Activated CD4-positive, alpha-beta memory T cell treated with anti-CD3 and anti-CD28 coated beads for 36 hours (primary cell): ENCODE results near the gene MYO1G. TPM values are rescaled to one million over a fixed set of nuclear protein-coding genes. Genes with fewer than 3 reads are reported as not detected.
A peak's percentile ranks its signal among the peaks of the same experiment; 100 is the strongest.

ENCODE experiments used
- CTCF ChIA-PET: fragments of 350-600 bp; sonication (Branson Sonifier 250); formaldehyde crosslinking; loops from one replicate; lab custom pipeline; 2021; ENCODE audit warnings: antibody characterized with exemption, inconsistent platforms; lab: Charles Lee
- POLR2A ChIA-PET: fragments of 350-600 bp; sonication (Branson Sonifier 250); formaldehyde crosslinking; loops from one replicate; lab custom pipeline; 2021; ENCODE audit warnings: antibody characterized with exemption; lab: Charles Lee
- DNase-seq: peaks from one replicate; pipeline ENCODE4 v3.0.0-alpha.2; 2020
- H3K27ac Mint-ChIP-seq: one replicate; pipeline ENCODE4 v1.8.0; 2021; ENCODE audit warnings: mixed read lengths
- H3K27me3 Mint-ChIP-seq: one replicate; pipeline ENCODE4 v1.8.0; 2021; ENCODE audit warnings: mixed read lengths
- H3K36me3 Mint-ChIP-seq: one replicate; pipeline ENCODE4 v1.8.0; 2021; ENCODE audit warnings: mixed read lengths
- H3K4me1 Mint-ChIP-seq: one replicate; pipeline ENCODE4 v1.8.0; 2021; ENCODE audit warnings: low read depth, mixed read lengths
- H3K4me3 Mint-ChIP-seq: one replicate; pipeline ENCODE4 v1.8.0; 2021; ENCODE audit warnings: mild to moderate bottlenecking, mixed read lengths
- H3K9me3 Mint-ChIP-seq: one replicate; pipeline ENCODE4 v1.8.0; 2021; ENCODE audit warnings: mixed read lengths
- intact Hi-C: fragments of 100-400 bp; cut with micrococcal nuclease; formaldehyde crosslinking; loops from one replicate; pipeline ENCODE4 v1.15.1; 2023
- total RNA-seq, 2 experiments: library from RNA; stranded (reverse); gene quantifications; one replicate each; pipeline ENCODE4 v1.2.3, GENCODE V29; 2021

The MYO1G gene
- total RNA-seq, 2 experiments from 2014 or later: 429 to 436 TPM

- Mint-ChIP-seq H3K27ac (no peak overlapping the region), H3K27me3 (no peaks in the 10 kb centered on the region), H3K9me3 (no peaks in the 10 kb centered on the region), H3K4me1 (peaks cover 15% of the 10 kb centered on the region), H3K36me3 (no peaks in the 10 kb centered on the region), H3K4me3 (no peak overlapping the region)
- CTCF ChIA-PET: interaction anchor here (0.6 to 7.2 kb wide), 12 partner anchors 9 to 330 kb away, joined by 3 to 96 read pairs (median 4); partner anchors contain the start of gene H2AZ2
- intact Hi-C loops: loop anchor here (1.0 to 2.0 kb wide), 3 partner anchors 37 to 333 kb away; partner anchors contain the start of gene PURB
- POLR2A ChIA-PET: interaction anchor here (2.2 kb wide), 1 partner anchor 73 kb away, joined by 4 read pairs; no protein-coding TSS in a partner anchor
- DNase-seq: peak; percentile 97
Measured at GRCh38 chr7:44921607-44922350, 57.0 kb downstream of the MYO1G start.

GRCh38 chr7:44920119-44920518, 58.7 kb downstream of the MYO1G start:
- no peak for DNase-seq
- H3K27me3 Mint-ChIP-seq: no peaks in the 10 kb centered on the region
- H3K27ac Mint-ChIP-seq: peak overlapping the region; percentile 34
- no peak overlapping the region for H3K4me3 Mint-ChIP-seq
- ChIA-PET POLR2A (interaction anchor here (1.3 to 2.2 kb wide), 3 partner anchors 34 to 122 kb away, joined by 3 to 4 read pairs (median 4); partner anchors contain the start of gene PURB), CTCF (interaction anchor here (0.6 to 7.2 kb wide), 8 partner anchors 26 to 216 kb away, joined by 3 to 96 read pairs (median 5); partner anchors contain the start of gene H2AZ2)
- H3K4me1 Mint-ChIP-seq: peaks cover 19% of the 10 kb centered on the region
- H3K9me3 Mint-ChIP-seq: no peaks in the 10 kb centered on the region
- H3K36me3 Mint-ChIP-seq: no peaks in the 10 kb centered on the region
- intact Hi-C loops: no loop called here

- ChIA-PET CTCF (interaction anchor here (0.7 to 7.2 kb wide), 2 partner anchors 61 to 114 kb away, joined by 3 to 96 read pairs; no protein-coding TSS in a partner anchor), POLR2A (interaction anchor here (1.4 kb wide), 1 partner anchor 32 kb away, joined by 3 read pairs; the partner anchor contains the start of gene PURB)
- no peaks in the 10 kb centered on the region for H3K36me3 Mint-ChIP-seq
- H3K27ac Mint-ChIP-seq: no peak overlapping the region
- H3K27me3 Mint-ChIP-seq: no peaks in the 10 kb centered on the region
- peaks cover 31% of the 10 kb centered on the region for H3K4me1 Mint-ChIP-seq
- no peak overlapping the region for H3K4me3 Mint-ChIP-seq
- no peaks in the 10 kb centered on the region for H3K9me3 Mint-ChIP-seq
- DNase-seq: no peak
- intact Hi-C loops: no loop called here
Measured at GRCh38 chr7:44918029-44918428, 60.8 kb downstream of the MYO1G start.

- Mint-ChIP-seq H3K36me3 (no peaks in the 10 kb centered on the region), H3K4me1 (peaks cover 31% of the 10 kb centered on the region), H3K4me3 (no peak overlapping the region), H3K27me3 (no peaks in the 10 kb centered on the region), H3K27ac (no peak overlapping the region), H3K9me3 (no peaks in the 10 kb centered on the region)
- no peak for DNase-seq
- POLR2A ChIA-PET: interaction anchor here (1.4 kb wide), 1 partner anchor 32 kb away, joined by 3 read pairs; the partner anchor contains the start of gene PURB
- intact Hi-C loops: no loop called here
- CTCF ChIA-PET: interaction anchor here (0.8 kb wide), 1 partner anchor 193 kb away, joined by 3 read pairs; no protein-coding TSS in a partner anchor
Measured at GRCh38 chr7:44917465-44917864, 61.4 kb downstream of the MYO1G start.

- intact Hi-C loops: loop anchor here (1.0 kb wide), 3 partner anchors 30 to 67 kb away; partner anchors contain the start of genes H2AZ2, MYO1G and PURB
- H3K27me3 Mint-ChIP-seq: no peaks in the 10 kb centered on the region
- CTCF ChIA-PET: interaction anchor here (0.8 to 1.2 kb wide), 3 partner anchors 35 to 69 kb away, joined by 4 read pairs; no protein-coding TSS in a partner anchor
Measured at GRCh38 chr7:44914992-44915607, 63.7 kb downstream of the MYO1G start.

GRCh38 chr7:44912775-44913347, 66.0 kb downstream of the MYO1G start:
- no peaks in the 10 kb centered on the region for H3K9me3 Mint-ChIP-seq
- H3K27me3 Mint-ChIP-seq: no peaks in the 10 kb centered on the region
- H3K4me3 Mint-ChIP-seq: no peak overlapping the region
- intact Hi-C loops: no loop called here
- H3K4me1 Mint-ChIP-seq: peaks cover 16% of the 10 kb centered on the region
- H3K27ac Mint-ChIP-seq: peak overlapping the region; percentile 8
- ChIA-PET CTCF (interaction anchor here (1.0 to 1.3 kb wide), 3 partner anchors 9 to 223 kb away, joined by 3 to 6 read pairs (median 4); no protein-coding TSS in a partner anchor), POLR2A (interaction anchor here (1.2 to 1.5 kb wide), 2 partner anchors 21 to 27 kb away, joined by 4 to 5 read pairs; partner anchors contain the start of gene PURB)
- H3K36me3 Mint-ChIP-seq: no peaks in the 10 kb centered on the region
- no peak for DNase-seq

More at GRCh38 chr7:44914992-44915607, 63.7 kb downstream of the MYO1G start:
- peak; percentile 88 for DNase-seq
- no peak overlapping the region for H3K4me3 Mint-ChIP-seq
- POLR2A ChIA-PET: interaction anchor here (0.7 to 1.4 kb wide), 7 partner anchors 10 to 117 kb away, joined by 3 to 14 read pairs (median 5); partner anchors contain the start of genes H2AZ2 and PURB
- H3K4me1 Mint-ChIP-seq: peaks cover 20% of the 10 kb centered on the region
- H3K27ac Mint-ChIP-seq: peak overlapping the region; percentile 76
- H3K36me3 Mint-ChIP-seq: no peaks in the 10 kb centered on the region
- H3K9me3 Mint-ChIP-seq: no peaks in the 10 kb centered on the region

Other genes with a start within 250 kb of the MYO1G start
- gene ZMIZ2, start 230.2 kb downstream of the MYO1G start, total RNA-seq: 10 to 100 TPM; 84.7 to 92.3 TPM
- 1,000 to 10,000 TPM; 3,158 to 3,182 TPM for gene PPIA, start 182.3 kb downstream of the MYO1G start, total RNA-seq
- 100 to 1,000 TPM; 299 to 307 TPM for gene H2AZ2, start 130.9 kb downstream of the MYO1G start, total RNA-seq
- 10 to 100 TPM; 21.5 to 23.6 TPM for gene PURB, start 93.5 kb downstream of the MYO1G start, total RNA-seq
- 10 to 100 TPM; 85.2 to 89.6 TPM for gene CCM2, start 21.2 kb upstream of the MYO1G start, total RNA-seq
- gene NACAD, start 110.0 kb upstream of the MYO1G start, total RNA-seq: under 1 TPM; 0.10 to 0.21 TPM
- gene TBRG4, start 132.7 kb upstream of the MYO1G start, total RNA-seq: 100 to 1,000 TPM; 135 to 137 TPM
- not detected for gene RAMP3, start 178.8 kb upstream of the MYO1G start, total RNA-seq